ENCODE data around the gene CBS. TPM values are rescaled to one million over a fixed set of nuclear protein-coding genes. Genes with fewer than 3 reads are reported as not detected.
"Not testable (repeated sequence)": the region's sequence is repeated elsewhere in the genome, so short reads cannot be mapped to it uniquely, and the experiment has no call there.

Gene CBS
- polyA plus RNA-seq, 4 donors: 9.4 to 20.6 (median 11.0) TPM

- not testable (repeated sequence) for H3K9me3 ChIP-seq (ENCODE audit: control insufficient read depth in 2 of 2, insufficient read depth in 1 of 2, low read depth in 1 of 2, low read length in 1 of 2); FAIRE-seq; H3K4me3 ChIP-seq (ENCODE audit: low read depth in 1 of 3, low read length in 3 of 3); H3K27me3 ChIP-seq (ENCODE audit: control insufficient read depth in 3 of 3, insufficient read depth in 3 of 3, low read length in 3 of 3); H3K36me3 ChIP-seq (ENCODE audit: control insufficient read depth in 3 of 3, insufficient read depth in 2 of 3, low read depth in 1 of 3, low read length in 3 of 3); DNase-seq; H3K27ac ChIP-seq (ENCODE audit: low read depth in 1 of 3, low read length in 2 of 3); H3K4me1 ChIP-seq (ENCODE audit: control insufficient read depth in 3 of 3, insufficient read depth in 2 of 3, low read depth in 1 of 3, low read length in 2 of 3)
- WGBS, 3 donors: no CpG with 5 or more reads among the region's 4 CpGs
These were observed 26.6 kb upstream of the CBS start for GRCh38 chr21:43102281-43102680.

GRCh38 chr21:43101676-43102075 is 26.0 kb upstream of the CBS start:
- not testable (repeated sequence) for H3K9me3 ChIP-seq (ENCODE audit: control insufficient read depth in 2 of 2, insufficient read depth in 1 of 2, low read depth in 1 of 2, low read length in 1 of 2); H3K36me3 ChIP-seq (ENCODE audit: control insufficient read depth in 3 of 3, insufficient read depth in 2 of 3, low read depth in 1 of 3, low read length in 3 of 3); DNase-seq; H3K4me1 ChIP-seq (ENCODE audit: control insufficient read depth in 3 of 3, insufficient read depth in 2 of 3, low read depth in 1 of 3, low read length in 2 of 3); H3K4me3 ChIP-seq (ENCODE audit: low read depth in 1 of 3, low read length in 3 of 3); H3K27ac ChIP-seq (ENCODE audit: low read depth in 1 of 3, low read length in 2 of 3); H3K27me3 ChIP-seq (ENCODE audit: control insufficient read depth in 3 of 3, insufficient read depth in 3 of 3, low read length in 3 of 3); FAIRE-seq
- no CpG with 5 or more reads among the region's 5 CpGs for WGBS, 3 donors

GRCh38 chr21:43101000-43101399 is 25.4 kb upstream of the CBS start:
- no CpG with 5 or more reads among the region's 7 CpGs for WGBS, 3 donors
- H3K27me3 ChIP-seq (ENCODE audit: control insufficient read depth in 3 of 3, insufficient read depth in 3 of 3, low read length in 3 of 3); FAIRE-seq; H3K9me3 ChIP-seq (ENCODE audit: control insufficient read depth in 2 of 2, insufficient read depth in 1 of 2, low read depth in 1 of 2, low read length in 1 of 2); DNase-seq; H3K4me3 ChIP-seq (ENCODE audit: low read depth in 1 of 3, low read length in 3 of 3); H3K36me3 ChIP-seq (ENCODE audit: control insufficient read depth in 3 of 3, insufficient read depth in 2 of 3, low read depth in 1 of 3, low read length in 3 of 3); H3K27ac ChIP-seq (ENCODE audit: low read depth in 1 of 3, low read length in 2 of 3); H3K4me1 ChIP-seq (ENCODE audit: control insufficient read depth in 3 of 3, insufficient read depth in 2 of 3, low read depth in 1 of 3, low read length in 2 of 3): not testable (repeated sequence)

- not testable (repeated sequence) for H3K27ac ChIP-seq (ENCODE audit: low read depth in 1 of 3, low read length in 2 of 3); FAIRE-seq
These were observed 16.5 kb upstream of the CBS start for GRCh38 chr21:43091979-43092614.

GRCh38 chr21:43090947-43091346 is 15.3 kb upstream of the CBS start:
- not testable (repeated sequence) for H3K9me3 ChIP-seq (ENCODE audit: control insufficient read depth in 2 of 2, insufficient read depth in 1 of 2, low read depth in 1 of 2, low read length in 1 of 2); H3K36me3 ChIP-seq (ENCODE audit: control insufficient read depth in 3 of 3, insufficient read depth in 2 of 3, low read depth in 1 of 3, low read length in 3 of 3); H3K4me3 ChIP-seq (ENCODE audit: low read depth in 1 of 3, low read length in 3 of 3); H3K4me1 ChIP-seq (ENCODE audit: control insufficient read depth in 3 of 3, insufficient read depth in 2 of 3, low read depth in 1 of 3, low read length in 2 of 3); H3K27me3 ChIP-seq (ENCODE audit: control insufficient read depth in 3 of 3, insufficient read depth in 3 of 3, low read length in 3 of 3); FAIRE-seq; DNase-seq; H3K27ac ChIP-seq (ENCODE audit: low read depth in 1 of 3, low read length in 2 of 3)
- WGBS, 3 donors: no CpG with 5 or more reads among the region's 3 CpGs

More at GRCh38 chr21:43091979-43092614, 16.5 kb upstream of the CBS start:
- H3K4me1 ChIP-seq (ENCODE audit: control insufficient read depth in 3 of 3, insufficient read depth in 2 of 3, low read depth in 1 of 3, low read length in 2 of 3); H3K4me3 ChIP-seq (ENCODE audit: low read depth in 1 of 3, low read length in 3 of 3); H3K36me3 ChIP-seq (ENCODE audit: control insufficient read depth in 3 of 3, insufficient read depth in 2 of 3, low read depth in 1 of 3, low read length in 3 of 3); H3K9me3 ChIP-seq (ENCODE audit: control insufficient read depth in 2 of 2, insufficient read depth in 1 of 2, low read depth in 1 of 2, low read length in 1 of 2); DNase-seq; H3K27me3 ChIP-seq (ENCODE audit: control insufficient read depth in 3 of 3, insufficient read depth in 3 of 3, low read length in 3 of 3): not testable (repeated sequence)
- WGBS, 3 donors: no CpG with 5 or more reads among the region's 16 CpGs

- no CpG with 5 or more reads among the region's 17 CpGs for WGBS, 3 donors
- not testable (repeated sequence) for FAIRE-seq; H3K27ac ChIP-seq (ENCODE audit: low read depth in 1 of 3, low read length in 2 of 3); H3K4me1 ChIP-seq (ENCODE audit: control insufficient read depth in 3 of 3, insufficient read depth in 2 of 3, low read depth in 1 of 3, low read length in 2 of 3); H3K36me3 ChIP-seq (ENCODE audit: control insufficient read depth in 3 of 3, insufficient read depth in 2 of 3, low read depth in 1 of 3, low read length in 3 of 3); DNase-seq; H3K27me3 ChIP-seq (ENCODE audit: control insufficient read depth in 3 of 3, insufficient read depth in 3 of 3, low read length in 3 of 3); H3K9me3 ChIP-seq (ENCODE audit: control insufficient read depth in 2 of 2, insufficient read depth in 1 of 2, low read depth in 1 of 2, low read length in 1 of 2); H3K4me3 ChIP-seq (ENCODE audit: low read depth in 1 of 3, low read length in 3 of 3)
These were observed 13.8 kb upstream of the CBS start for GRCh38 chr21:43089463-43089862.

GRCh38 chr21:43082587-43083300 is 7.1 kb upstream of the CBS start:
- not testable (repeated sequence) for H3K27me3 ChIP-seq (ENCODE audit: control insufficient read depth in 3 of 3, insufficient read depth in 3 of 3, low read length in 3 of 3); DNase-seq; H3K4me3 ChIP-seq (ENCODE audit: low read depth in 1 of 3, low read length in 3 of 3); H3K4me1 ChIP-seq (ENCODE audit: control insufficient read depth in 3 of 3, insufficient read depth in 2 of 3, low read depth in 1 of 3, low read length in 2 of 3); H3K36me3 ChIP-seq (ENCODE audit: control insufficient read depth in 3 of 3, insufficient read depth in 2 of 3, low read depth in 1 of 3, low read length in 3 of 3); FAIRE-seq; H3K27ac ChIP-seq (ENCODE audit: low read depth in 1 of 3, low read length in 2 of 3); H3K9me3 ChIP-seq (ENCODE audit: control insufficient read depth in 2 of 2, insufficient read depth in 1 of 2, low read depth in 1 of 2, low read length in 1 of 2)
- WGBS, 3 donors: no CpG with 5 or more reads among the region's 24 CpGs

GRCh38 chr21:43076643-43077042 is 1.0 kb upstream of the CBS start:
- WGBS, 3 donors: 9 to 25% methylated on average over 4 to 13 of the region's 28 CpGs; no CpG with 5 or more reads in 1 of the 3 donors

More at GRCh38 chr21:43076643-43077042, 1.0 kb upstream of the CBS start:
- H3K27me3 ChIP-seq (ENCODE audit: control insufficient read depth in 3 of 3, insufficient read depth in 3 of 3, low read length in 3 of 3); H3K36me3 ChIP-seq (ENCODE audit: control insufficient read depth in 3 of 3, insufficient read depth in 2 of 3, low read depth in 1 of 3, low read length in 3 of 3); FAIRE-seq; H3K27ac ChIP-seq (ENCODE audit: low read depth in 1 of 3, low read length in 2 of 3); H3K9me3 ChIP-seq (ENCODE audit: control insufficient read depth in 2 of 2, insufficient read depth in 1 of 2, low read depth in 1 of 2, low read length in 1 of 2); H3K4me1 ChIP-seq (ENCODE audit: control insufficient read depth in 3 of 3, insufficient read depth in 2 of 3, low read depth in 1 of 3, low read length in 2 of 3); H3K4me3 ChIP-seq (ENCODE audit: low read depth in 1 of 3, low read length in 3 of 3); DNase-seq: not testable (repeated sequence)

All from small intestine (tissue), 7 donors.